Stimulated activated CD8-positive, alpha-beta memory T cell treated with anti-CD3 and anti-CD28 coated beads, Interleukin-2, amount 100 ng/mL, for 48 hours (primary cell): ENCODE measurements around the gene USP7.
"Not testable (repeated sequence)": the region's sequence is repeated elsewhere in the genome, so short reads cannot be mapped to it uniquely, and the experiment has no call there.

Source experiments
- DNase-seq, 2 donors: peaks; one replicate each; pipeline ENCODE4 v3.0.0-alpha.2; 2020; ENCODE audit warnings: low read depth in 2 of 2

Gene USP7

GRCh38 chr16:8972843-8973586, 9.3 kb upstream of the USP7 start:
- DNase-seq: no peak

- no peak for DNase-seq
These were observed 7.7 kb upstream of the USP7 start for GRCh38 chr16:8971416-8971815.

DNA sequence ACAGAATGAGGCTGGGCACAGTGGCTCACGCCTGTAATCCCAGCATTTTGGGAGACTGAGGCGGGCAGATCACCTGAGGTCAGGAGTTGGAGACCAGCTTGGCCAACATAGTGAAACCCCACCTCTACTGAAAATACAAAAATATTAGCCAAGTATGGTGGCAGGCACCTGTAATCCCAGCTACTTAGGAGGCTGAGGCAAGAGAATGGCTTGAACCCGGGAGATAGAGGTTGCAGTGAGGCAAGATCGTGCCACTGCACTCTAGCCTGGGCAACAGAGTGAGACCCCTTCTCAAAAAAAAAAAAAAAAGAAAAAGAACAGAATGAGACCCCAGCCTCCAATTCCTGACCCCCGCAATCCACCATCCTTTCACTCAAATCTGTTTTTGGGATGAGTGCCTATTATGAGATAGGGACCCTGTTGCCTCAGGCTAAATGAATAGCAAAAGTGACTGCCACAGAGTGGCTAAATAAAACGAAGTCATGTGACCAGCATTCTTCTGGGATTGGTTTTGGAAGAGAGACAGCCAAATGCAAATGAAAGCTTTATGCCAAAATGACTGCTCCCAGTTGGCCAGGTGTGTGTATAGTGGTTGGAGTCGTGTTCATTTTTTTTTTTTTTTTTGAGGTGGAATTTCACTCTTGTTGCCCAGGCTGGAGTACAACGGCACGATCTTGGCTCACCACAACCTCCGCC, 5.6 kb upstream of the USP7 start:
- DNase-seq: not testable (repeated sequence)

DNA sequence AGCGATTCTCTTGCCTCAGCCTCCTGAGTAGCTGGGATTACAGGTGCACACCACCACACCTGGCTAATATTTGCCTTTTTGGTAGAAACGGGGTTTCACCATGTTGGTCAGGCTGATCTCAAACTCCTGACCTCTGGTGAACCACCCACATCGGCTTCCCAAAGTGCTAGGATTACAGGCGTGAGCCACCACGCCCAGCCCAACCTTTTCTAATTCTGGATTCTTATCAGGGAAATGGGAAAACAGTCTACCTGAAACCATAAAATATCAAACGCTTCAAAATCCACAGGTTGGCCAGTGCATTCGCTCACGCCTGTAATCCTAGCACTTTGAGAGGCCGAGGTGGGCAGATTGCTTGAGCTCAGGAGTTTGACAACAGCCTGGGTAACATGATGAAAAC, 4.3 kb upstream of the USP7 start:
- DNase-seq: not testable (repeated sequence)

DNA sequence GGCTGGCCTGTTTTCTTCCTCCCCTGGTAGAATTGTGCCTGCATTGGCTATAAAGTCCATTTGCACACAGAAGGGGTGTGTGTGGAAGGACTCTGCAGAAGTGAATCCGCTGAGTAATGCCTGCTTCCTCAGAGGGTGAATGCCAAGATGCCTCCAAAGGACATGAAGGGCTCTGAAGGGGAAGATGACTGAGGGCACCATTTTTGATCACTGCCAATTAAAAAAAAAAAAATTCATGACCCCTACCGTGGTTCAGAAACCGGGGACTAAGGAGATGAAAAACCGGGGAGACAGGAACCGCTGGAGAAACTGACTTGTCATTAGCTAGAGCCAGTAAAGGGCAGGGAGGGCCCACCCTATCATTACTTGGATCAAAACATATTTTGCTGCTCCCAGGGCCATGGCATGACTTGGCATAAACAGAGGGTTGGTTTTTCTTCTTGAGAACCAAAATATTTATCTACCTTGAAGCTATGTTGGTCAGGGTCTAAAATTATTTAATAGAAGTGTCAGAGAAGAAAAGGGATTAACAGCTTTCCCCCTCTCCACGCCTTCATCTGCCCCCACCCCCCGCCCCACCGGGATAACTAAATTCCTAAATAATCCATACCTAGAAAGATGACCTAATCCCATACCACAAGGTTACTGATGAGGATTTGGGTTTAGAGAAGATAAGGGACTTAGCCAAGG, 3.6 kb upstream of the USP7 start:
- DNase-seq: no peak

DNA sequence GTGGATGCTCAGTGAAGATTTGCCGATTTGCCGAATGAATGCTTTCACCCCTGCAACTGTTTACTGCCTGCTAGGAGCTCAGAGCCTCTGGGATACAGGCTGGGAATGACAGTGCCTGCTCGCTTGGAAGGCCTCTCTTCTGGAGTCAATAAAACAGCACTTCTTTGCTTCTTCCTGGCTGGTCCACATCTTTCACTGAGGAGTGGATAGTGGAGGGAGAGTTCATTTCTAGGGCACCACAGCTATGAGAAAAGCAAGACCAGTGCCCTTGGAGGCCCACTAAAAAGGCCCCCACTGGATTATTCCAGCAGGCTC, 3.1 kb upstream of the USP7 start:
- DNase-seq: no peak

DNA sequence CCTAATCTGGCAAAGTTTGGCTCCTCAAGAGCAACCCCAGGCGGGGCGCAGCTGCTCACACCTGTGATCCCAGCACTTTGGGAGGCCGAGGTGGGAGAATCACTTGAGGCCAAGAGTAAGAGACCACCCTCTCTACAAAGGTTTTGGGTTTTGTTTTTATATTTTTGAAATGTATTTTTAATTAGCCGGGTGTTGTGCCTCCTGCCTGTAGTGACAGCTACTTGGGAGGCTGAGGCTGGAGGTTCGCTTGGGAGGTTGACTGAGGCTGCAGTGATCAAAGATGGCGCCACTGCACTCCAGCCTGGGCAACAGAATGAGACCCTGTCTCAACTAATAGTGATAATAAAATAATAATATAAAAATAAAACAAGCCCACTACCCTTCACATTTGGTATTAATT, 756 bp upstream of the USP7 start:
- DNase-seq: no peak

DNA sequence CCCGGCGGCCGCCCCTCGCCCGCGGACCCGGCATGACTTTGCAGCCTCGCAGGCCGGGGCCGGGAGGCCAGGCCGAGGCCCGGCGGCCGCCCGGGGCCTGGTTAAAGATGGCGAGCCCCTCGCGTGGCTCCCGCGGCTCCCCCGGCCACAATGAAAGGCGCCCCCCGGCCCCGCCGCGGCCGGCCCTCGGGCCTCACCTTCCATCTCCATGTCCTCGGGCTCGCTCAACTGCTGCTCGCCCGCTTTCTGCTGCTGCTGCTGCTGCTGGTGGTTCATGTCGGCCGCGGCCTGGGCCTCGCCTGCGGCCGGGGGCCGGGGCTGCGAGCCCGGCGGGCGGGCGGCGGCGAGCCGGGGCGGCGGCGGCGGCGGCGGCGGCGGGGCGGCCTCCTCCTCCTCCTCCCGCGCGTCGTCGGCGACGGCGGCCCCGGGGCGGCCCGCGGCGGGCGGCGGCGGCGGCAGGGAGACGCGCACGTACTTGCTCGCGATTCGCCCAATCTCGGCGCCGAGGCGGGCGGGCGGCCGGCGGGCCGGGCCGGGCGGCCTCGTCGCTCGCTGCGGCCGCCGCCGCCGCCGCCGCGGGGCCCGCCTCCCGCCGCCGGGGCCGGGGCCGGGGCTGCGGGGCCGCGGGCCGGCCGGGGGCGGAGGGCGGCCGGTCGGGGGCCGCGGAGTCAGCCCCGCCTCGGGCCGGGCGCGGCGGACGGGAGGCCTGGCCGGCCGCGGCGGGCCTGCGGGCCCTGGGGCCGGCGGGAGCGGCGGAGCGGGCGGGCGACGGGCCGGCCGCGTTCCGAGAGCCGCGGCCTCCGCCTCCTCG, 491 bp downstream of the USP7 start:
- no peak for DNase-seq

GRCh38 chr16:8962393-8963009, 1.2 kb downstream of the USP7 start:
- no peak for DNase-seq

DNA sequence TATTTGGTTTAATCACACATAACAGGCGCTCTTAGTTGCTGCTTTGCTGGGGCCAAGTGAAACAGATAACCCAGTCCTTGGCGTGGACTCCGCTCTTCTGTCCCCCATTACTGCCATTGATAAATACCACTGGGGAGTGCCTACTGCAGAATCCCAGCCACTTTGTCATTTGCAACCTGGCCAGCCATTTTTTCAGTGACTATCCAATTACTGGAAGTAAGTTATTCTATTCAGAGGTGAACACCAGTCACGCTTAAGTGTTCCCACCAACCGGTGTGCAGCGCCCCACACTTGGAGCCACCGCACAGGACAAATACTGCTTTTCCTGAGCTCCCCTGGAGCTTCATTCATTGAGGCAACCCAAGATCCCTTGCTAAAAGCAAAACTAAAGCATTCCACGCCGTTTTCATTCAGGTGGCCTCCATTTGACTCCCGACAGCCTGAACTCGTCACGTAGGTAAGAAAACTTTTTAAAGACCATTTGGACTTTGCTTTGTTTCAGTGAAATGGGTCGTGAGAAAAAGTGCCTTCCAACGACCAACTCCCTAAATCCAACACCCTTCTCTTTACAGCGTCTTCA, 1.8 kb downstream of the USP7 start:
- DNase-seq: no peak

DNA sequence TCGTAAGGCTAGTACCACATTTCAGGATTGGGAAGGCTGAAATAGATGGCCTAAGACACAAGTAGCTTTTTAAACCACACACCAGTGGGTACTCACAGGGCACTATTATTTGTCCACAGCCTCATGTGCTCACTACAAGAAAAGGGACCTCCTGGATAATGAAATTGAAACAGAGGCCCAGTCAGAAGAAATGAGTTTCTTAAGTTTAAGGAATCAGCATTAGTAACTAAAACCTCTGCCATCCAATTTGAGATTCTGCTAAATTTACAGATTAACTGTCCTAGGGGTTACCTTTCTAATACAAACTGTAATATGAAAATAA, 3.0 kb downstream of the USP7 start:
- DNase-seq: no peak

DNA sequence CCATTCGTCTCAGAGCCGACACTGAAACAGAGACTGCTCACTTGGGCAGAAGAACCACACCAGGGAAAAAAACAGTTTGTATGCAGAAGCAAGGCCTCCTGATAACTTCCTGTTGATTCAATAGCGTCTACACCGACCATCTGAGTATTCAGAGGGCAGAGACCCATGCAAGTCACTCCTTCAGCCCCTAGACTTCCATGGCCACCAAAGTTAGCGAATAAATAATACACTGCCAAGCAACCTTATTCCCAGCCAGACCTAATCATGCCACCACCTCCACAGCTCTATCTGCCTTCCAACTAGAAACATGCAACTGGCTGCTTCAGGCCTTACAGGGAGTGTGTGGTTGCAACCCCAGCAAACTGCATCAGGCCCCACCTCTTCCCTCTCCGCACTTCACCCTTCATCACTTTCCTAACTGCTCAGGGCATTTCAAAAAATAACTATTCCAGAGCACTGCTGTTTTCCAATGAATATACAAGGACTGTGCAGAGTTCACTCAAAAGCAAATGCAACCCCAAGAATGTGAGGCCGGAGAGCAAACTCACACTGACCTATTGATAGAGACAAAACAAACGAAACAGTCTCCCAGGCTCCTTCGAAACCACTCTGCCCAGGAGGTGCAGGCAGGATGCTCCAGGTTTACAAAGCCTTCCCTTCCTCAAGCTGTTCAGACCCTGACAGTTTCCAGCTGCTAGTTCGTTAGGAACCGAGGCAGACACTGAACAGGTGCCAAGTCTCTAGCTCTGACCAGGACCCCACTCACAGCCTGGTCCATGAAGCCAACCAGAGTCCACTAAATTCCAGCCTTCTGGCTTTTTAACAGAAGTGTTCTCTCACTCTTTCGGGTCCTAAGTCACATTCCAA, 3.6 kb downstream of the USP7 start:
- no peak for DNase-seq

GRCh38 chr16:8958344-8959167, 5.2 kb downstream of the USP7 start:
- DNase-seq: no peak

- DNase-seq: no peak
These were observed 6.1 kb downstream of the USP7 start for GRCh38 chr16:8957509-8958157.

DNA sequence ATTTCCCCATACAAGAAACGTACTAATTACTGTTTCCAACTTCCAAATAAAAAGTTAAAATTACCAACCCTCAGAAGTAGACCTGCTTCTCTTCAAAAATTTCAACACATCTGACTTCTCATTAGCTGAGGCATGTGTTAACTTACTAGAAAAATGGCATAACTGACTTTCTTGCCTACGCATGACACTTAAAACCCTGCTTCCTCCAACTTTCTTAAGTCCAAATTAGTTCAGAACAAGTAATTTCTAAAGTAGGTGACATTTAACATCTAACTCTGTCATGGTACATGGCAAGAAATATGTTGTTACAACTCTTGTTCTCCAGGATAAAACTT, 6.7 kb downstream of the USP7 start:
- DNase-seq: no peak

DNA sequence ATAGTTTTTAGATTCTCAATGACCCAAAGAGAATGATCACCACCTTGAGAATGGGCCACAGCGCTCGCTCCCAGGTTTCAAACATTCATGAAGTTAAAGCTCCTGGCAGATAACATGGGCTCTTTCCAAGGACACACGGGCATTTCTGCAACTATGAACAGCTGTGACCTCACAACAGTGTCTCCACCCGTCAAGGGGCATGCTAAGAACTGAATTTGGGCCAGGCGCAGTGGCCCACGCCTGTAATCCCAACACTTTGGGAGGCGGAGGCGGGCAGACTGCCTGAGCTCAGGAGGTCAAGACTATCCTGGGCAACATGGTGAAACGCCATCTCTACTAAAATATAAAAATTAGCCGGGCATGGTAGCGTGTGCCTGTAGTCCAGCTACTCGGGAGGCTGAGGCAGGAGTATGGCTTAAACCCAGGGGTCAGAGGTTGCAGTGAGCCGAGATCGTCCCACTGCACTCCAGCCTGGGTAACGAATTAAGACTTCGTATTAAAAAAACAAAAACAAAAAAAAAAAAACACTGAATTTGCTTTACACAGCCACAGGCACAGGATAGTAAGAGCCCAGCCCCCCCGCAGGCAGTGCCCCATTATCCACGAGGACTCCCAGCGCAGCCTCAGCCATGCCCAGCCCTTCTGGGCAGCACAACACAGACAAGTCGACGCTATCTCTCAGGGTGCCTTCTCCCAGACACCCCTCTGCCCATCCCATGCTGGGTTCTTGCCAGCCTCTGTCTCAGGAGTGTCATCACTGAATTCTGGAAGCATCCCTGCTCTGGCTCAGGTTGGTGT, 7.2 kb downstream of the USP7 start:
- no peak for DNase-seq

DNA sequence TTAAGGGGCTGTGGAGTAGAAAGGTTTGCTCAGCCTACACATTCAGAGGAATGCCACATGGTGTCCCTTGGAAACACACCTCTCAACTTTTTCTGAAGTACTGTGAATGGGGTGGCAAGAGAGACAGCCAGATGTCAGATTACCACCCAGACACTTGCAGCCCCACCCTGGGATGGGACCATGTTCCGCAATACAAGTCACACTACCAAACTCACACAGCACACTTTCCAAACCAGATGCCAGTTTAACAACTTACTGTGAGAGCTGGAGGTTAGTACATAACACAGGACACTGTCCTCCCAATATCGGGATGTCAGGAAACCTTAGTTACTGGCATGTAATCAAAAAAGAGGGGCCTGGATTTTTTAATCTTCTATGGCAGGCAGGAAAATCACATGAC, 7.9 kb downstream of the USP7 start:
- DNase-seq: no peak

GRCh38 chr16:8953064-8953463, 10.6 kb downstream of the USP7 start:
- no peak for DNase-seq
